Neural progenitor cell (in vitro differentiated cells): Measurements from ENCODE around the gene COP1. TPM values are rescaled to one million over a fixed set of nuclear protein-coding genes. Genes with fewer than 3 reads are reported as not detected.

ENCODE experiments used
- DNase-seq: peaks from one replicate; pipeline ENCODE4 v3.0.0-alpha.2; 2016; ENCODE audit warnings: low spot score
- H2AFZ ChIP-seq: fragments of 200-600 bp; sonication (generic); replicated peaks from 2 replicates; pipeline ENCODE4 v1.6.1; 2016; ENCODE audit warnings: antibody characterized with exemption
- H3F3A ChIP-seq: fragments of 200-600 bp; sonication (generic); 2 replicates; pipeline ENCODE4 v1.6.1; 2016; ENCODE audit warnings: antibody characterized with exemption, low read depth
- H3K27ac ChIP-seq: fragments of 200-600 bp; sonication (generic); 2 replicates; pipeline ENCODE4 v1.5.1; 2016; ENCODE audit warnings: mild to moderate bottlenecking
- H3K27me3 ChIP-seq: fragments of 200-600 bp; sonication (generic); 2 replicates; pipeline ENCODE4 v1.6.1; 2016; ENCODE audit warnings: mild to moderate bottlenecking, moderate library complexity
- H3K36me3 ChIP-seq: fragments of 200-600 bp; sonication (generic); 2 replicates; pipeline ENCODE4 v1.5.1; 2016
- H3K4me1 ChIP-seq: fragments of 200-600 bp; sonication (generic); 2 replicates; pipeline ENCODE4 v1.6.1; 2016; ENCODE audit warnings: mixed run types
- H3K4me2 ChIP-seq: fragments of 200-600 bp; sonication (generic); 2 replicates; pipeline ENCODE4 v1.6.1; 2016
- H3K4me3 ChIP-seq: fragments of 200-600 bp; sonication (generic); 2 replicates; pipeline ENCODE4 v1.5.1; 2016
- H3K79me2 ChIP-seq: fragments of 200-600 bp; sonication (generic); 2 replicates; pipeline ENCODE4 v1.6.1; 2016; ENCODE audit warnings: low read depth
- H3K9ac ChIP-seq: fragments of 200-600 bp; sonication (generic); 2 replicates; pipeline ENCODE4 v1.6.1; 2016
- H3K9me3 ChIP-seq: fragments of 200-600 bp; sonication (generic); 2 replicates; pipeline ENCODE4 v1.5.1; 2016; ENCODE audit warnings: low read depth
- H4K20me1 ChIP-seq: fragments of 200-600 bp; sonication (generic); 2 replicates; pipeline ENCODE4 v1.6.1; 2016; ENCODE audit warnings: low read depth
- H3K27ac Mint-ChIP-seq: 3 replicates; pipeline ENCODE4 v1.8.0; 2021; ENCODE audit warnings: mixed read lengths
- H3K27me3 Mint-ChIP-seq: 2 replicates; pipeline ENCODE4 v1.8.0; 2022; ENCODE audit warnings: low read depth, mild to moderate bottlenecking, inconsistent platforms, moderate library complexity, mixed read lengths; ENCODE audit not compliant: insufficient read depth
- H3K36me3 Mint-ChIP-seq: 3 replicates; pipeline ENCODE4 v1.8.0; 2021; ENCODE audit warnings: mixed read lengths
- H3K4me1 Mint-ChIP-seq: 3 replicates; pipeline ENCODE4 v1.8.0; 2021; ENCODE audit warnings: mixed read lengths
- H3K4me3 Mint-ChIP-seq: 3 replicates; pipeline ENCODE4 v1.8.0; 2021; ENCODE audit warnings: mild to moderate bottlenecking, moderate library complexity, mixed read lengths
- H3K9me3 Mint-ChIP-seq: 3 replicates; pipeline ENCODE4 v1.8.0; 2020; ENCODE audit warnings: mixed read lengths
- CTCF ChIP-seq: fragments of 200-600 bp; sonication (generic); IDR thresholded peaks from 2 replicates; pipeline ENCODE4 v1.5.1; 2017; ENCODE audit warnings: antibody characterized with exemption, mild to moderate bottlenecking
- EZH2 ChIP-seq: fragments of 200-600 bp; sonication (generic); IDR thresholded peaks from 2 replicates; pipeline ENCODE4 v1.6.1; 2017; ENCODE audit warnings: antibody characterized with exemption, mild to moderate bottlenecking, moderate library complexity
- EZH2phosphoT487 ChIP-seq: fragments of 200-600 bp; sonication (generic); IDR thresholded peaks from 2 replicates; pipeline ENCODE4 v1.6.1; 2017; ENCODE audit warnings: antibody characterized with exemption
- total RNA-seq: library from RNA; depleted of rRNA; stranded (reverse); fragments of >200 nt; gene quantifications from 2 replicates; pipeline ENCODE4 v1.2.3, GENCODE V29; 2015; ENCODE audit warnings: low replicate concordance

COP1 gene
- total RNA-seq, 1 donor from 2014 or later: 98.5 TPM

DNA sequence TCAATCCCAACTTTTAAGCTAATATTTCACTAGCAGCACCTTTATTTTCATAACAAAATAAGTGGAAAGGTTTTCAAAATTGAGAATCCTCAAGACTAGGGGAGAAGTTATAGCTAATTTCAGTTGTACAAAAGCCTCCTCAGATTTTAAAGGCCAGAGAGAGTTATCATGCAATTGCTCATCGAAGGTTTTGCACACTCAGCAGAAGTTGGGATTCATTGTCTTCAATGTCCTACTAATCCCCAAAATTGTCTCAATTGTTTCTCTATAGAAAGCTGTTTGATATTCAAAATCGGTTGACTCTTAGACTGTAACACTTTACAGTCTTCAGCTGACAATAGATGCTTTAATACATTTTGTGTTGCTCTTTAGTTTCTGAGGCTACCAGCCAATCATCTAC is 293.0 kb downstream of the COP1 start:
- Histone ChIP-seq H3K9ac (no peak overlapping the region), H3F3A (no peaks in the 10 kb centered on the region), H4K20me1 (no peaks in the 10 kb centered on the region), H3K27me3 (no peaks in the 10 kb centered on the region), H3K36me3 (peaks cover under 1% of the 10 kb centered on the region), H3K9me3 (no peaks in the 10 kb centered on the region), H3K27ac (no peak overlapping the region), H2AFZ (no peak overlapping the region), H3K4me3 (no peak overlapping the region), H3K79me2 (no peaks in the 10 kb centered on the region), H3K4me2 (no peak overlapping the region), H3K4me1 (peaks cover 5% of the 10 kb centered on the region)
- TF ChIP-seq CTCF (no peak), EZH2 (no peak), EZH2phosphoT487 (no peak)
- no peak for DNase-seq
- H3K27ac Mint-ChIP-seq: no peak overlapping the region
- H3K36me3 Mint-ChIP-seq: peaks cover 33% of the 10 kb centered on the region
- no peak overlapping the region for H3K4me3 Mint-ChIP-seq
- peaks cover 24% of the 10 kb centered on the region for H3K9me3 Mint-ChIP-seq
- no peaks in the 10 kb centered on the region for H3K4me1 Mint-ChIP-seq
- no peaks in the 10 kb centered on the region for H3K27me3 Mint-ChIP-seq

GRCh38 chr1:175911138-175911537 is 295.9 kb downstream of the COP1 start:
- Mint-ChIP-seq H3K4me1 (peaks cover 11% of the 10 kb centered on the region), H3K4me3 (no peak overlapping the region), H3K9me3 (peaks cover 24% of the 10 kb centered on the region), H3K27ac (no peak overlapping the region), H3K27me3 (no peaks in the 10 kb centered on the region), H3K36me3 (peaks cover 27% of the 10 kb centered on the region)
- TF ChIP-seq CTCF: no peak
- TF ChIP-seq EZH2: no peak
- TF ChIP-seq EZH2phosphoT487: no peak
- Histone ChIP-seq H3K4me3 (no peak overlapping the region), H3K9me3 (no peaks in the 10 kb centered on the region), H4K20me1 (no peaks in the 10 kb centered on the region), H3F3A (no peaks in the 10 kb centered on the region), H3K9ac (no peak overlapping the region), H3K4me1 (peaks cover 6% of the 10 kb centered on the region), H3K36me3 (peaks cover 3% of the 10 kb centered on the region), H2AFZ (no peak overlapping the region), H3K27ac (no peak overlapping the region), H3K27me3 (peaks cover 11% of the 10 kb centered on the region), H3K4me2 (no peak overlapping the region), H3K79me2 (no peaks in the 10 kb centered on the region)
- DNase-seq: no peak

- H3K4me1 Mint-ChIP-seq: peaks cover 21% of the 10 kb centered on the region
- Histone ChIP-seq H3K36me3 (peaks cover 3% of the 10 kb centered on the region), H3K4me2 (no peak overlapping the region), H3K27me3 (peaks cover 23% of the 10 kb centered on the region), H2AFZ (no peak overlapping the region), H3K4me1 (peaks cover 6% of the 10 kb centered on the region), H4K20me1 (no peaks in the 10 kb centered on the region), H3K4me3 (no peak overlapping the region), H3K79me2 (no peaks in the 10 kb centered on the region), H3K9ac (no peak overlapping the region), H3K27ac (no peak overlapping the region), H3F3A (no peaks in the 10 kb centered on the region), H3K9me3 (no peaks in the 10 kb centered on the region)
- peak; percentile 48 for DNase-seq
- H3K27me3 Mint-ChIP-seq: no peaks in the 10 kb centered on the region
- no peak overlapping the region for H3K27ac Mint-ChIP-seq
- TF ChIP-seq CTCF (no peak), EZH2 (no peak), EZH2phosphoT487 (no peak)
- peaks cover 19% of the 10 kb centered on the region for H3K9me3 Mint-ChIP-seq
- no peak overlapping the region for H3K4me3 Mint-ChIP-seq
- H3K36me3 Mint-ChIP-seq: peaks cover 19% of the 10 kb centered on the region
These were observed 300.7 kb downstream of the COP1 start for GRCh38 chr1:175906370-175906769.

DNA sequence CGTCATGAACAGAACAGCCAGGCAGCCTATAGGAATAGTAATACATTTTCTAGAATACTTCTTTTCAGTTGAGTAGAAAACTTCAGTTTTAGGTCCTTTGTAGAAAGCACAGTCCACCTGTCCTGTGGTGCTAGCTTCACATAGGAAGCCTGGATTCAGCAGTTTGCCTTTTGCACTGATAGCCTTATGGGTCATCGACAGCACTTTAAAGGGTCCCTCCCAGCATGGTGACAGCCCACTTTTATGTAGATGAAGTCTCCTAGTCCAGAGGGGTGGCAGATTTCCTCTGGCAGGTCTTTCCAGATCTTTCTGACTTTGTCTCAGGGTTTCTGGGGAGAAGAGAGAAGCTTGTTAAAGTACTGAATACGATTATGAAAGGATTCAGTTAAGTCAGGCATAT is 302.3 kb downstream of the COP1 start:
- Mint-ChIP-seq H3K9me3 (peaks cover 9% of the 10 kb centered on the region), H3K4me1 (peaks cover 21% of the 10 kb centered on the region), H3K36me3 (peaks cover 9% of the 10 kb centered on the region), H3K4me3 (no peak overlapping the region), H3K27ac (no peak overlapping the region), H3K27me3 (no peaks in the 10 kb centered on the region)
- Histone ChIP-seq H3K4me3 (no peak overlapping the region), H3K9ac (no peak overlapping the region), H3K79me2 (no peaks in the 10 kb centered on the region), H3K9me3 (no peaks in the 10 kb centered on the region), H2AFZ (no peak overlapping the region), H3K36me3 (peaks cover 3% of the 10 kb centered on the region), H3F3A (no peaks in the 10 kb centered on the region), H3K27me3 (peaks cover 32% of the 10 kb centered on the region), H4K20me1 (no peaks in the 10 kb centered on the region), H3K4me2 (no peak overlapping the region), H3K27ac (no peak overlapping the region), H3K4me1 (peaks cover 6% of the 10 kb centered on the region)
- TF ChIP-seq EZH2 (no peak), EZH2phosphoT487 (no peak), CTCF (no peak)
- no peak for DNase-seq
